Ascending aorta (tissue), 2 donors: ENCODE measurements around the gene PADI2. TPM values are rescaled to one million over a fixed set of nuclear protein-coding genes. Genes with fewer than 3 reads are reported as not detected.
A peak's percentile ranks its signal among the peaks of the same experiment; 100 is the strongest.

ENCODE experiments used
- DNase-seq, 2 donors: peaks; one replicate each; pipeline ENCODE4 v3.0.0-alpha.2; 2019; ENCODE audit warnings: low spot score in 2 of 2
- H3K27ac ChIP-seq, 2 donors: fragments of 200-600 bp; sonication (generic); one replicate each; pipeline ENCODE4 v1.5.1; 2016 to 2017; ENCODE audit warnings: mild to moderate bottlenecking in 1 of 2
- H3K27me3 ChIP-seq: fragments of 200-600 bp; sonication (generic); one replicate; pipeline ENCODE4 v1.5.1; 2017
- H3K36me3 ChIP-seq, 2 donors: fragments of 200-600 bp; sonication (generic); one replicate each; pipeline ENCODE4 v1.5.1; 2016
- H3K4me1 ChIP-seq, 2 donors: fragments of 200-600 bp; sonication (generic); one replicate each; pipeline ENCODE4 v1.5.1; 2016 to 2017; ENCODE audit warnings: mild to moderate bottlenecking in 1 of 2
- H3K4me3 ChIP-seq, 2 donors: fragments of 200-600 bp; sonication (generic); one replicate each; pipeline ENCODE4 v1.5.1; 2016 to 2017; ENCODE audit warnings: mild to moderate bottlenecking in 1 of 2
- H3K9me3 ChIP-seq, 2 donors: fragments of 200-600 bp; sonication (generic); one replicate each; pipeline ENCODE4 v1.5.1; 2016
- CTCF ChIP-seq, 3 experiments: fragments of 200-600 bp in 2 of 3; fragments of 450-650 bp in 1 of 3; sonication (generic) in 2 of 3; IDR thresholded peaks; one replicate each; pipeline ENCODE4 v1.5.1; 2016 to 2019; ENCODE audit warnings: antibody characterized with exemption in 3 of 3, mild to moderate bottlenecking in 1 of 3, moderate library complexity in 1 of 3
- intact Hi-C: fragments of 100-400 bp; cut with DNase I; formaldehyde crosslinking; loops from one replicate; pipeline ENCODE4 v1.15.1; 2023
- total RNA-seq: library from RNA; depleted of rRNA; stranded (reverse); fragments of >200 nt; gene quantifications from one replicate; pipeline ENCODE4 v1.1.0, GENCODE V29; 2016

PADI2 gene
- total RNA-seq, 1 donor from 2014 or later: 0.21 TPM

DNA sequence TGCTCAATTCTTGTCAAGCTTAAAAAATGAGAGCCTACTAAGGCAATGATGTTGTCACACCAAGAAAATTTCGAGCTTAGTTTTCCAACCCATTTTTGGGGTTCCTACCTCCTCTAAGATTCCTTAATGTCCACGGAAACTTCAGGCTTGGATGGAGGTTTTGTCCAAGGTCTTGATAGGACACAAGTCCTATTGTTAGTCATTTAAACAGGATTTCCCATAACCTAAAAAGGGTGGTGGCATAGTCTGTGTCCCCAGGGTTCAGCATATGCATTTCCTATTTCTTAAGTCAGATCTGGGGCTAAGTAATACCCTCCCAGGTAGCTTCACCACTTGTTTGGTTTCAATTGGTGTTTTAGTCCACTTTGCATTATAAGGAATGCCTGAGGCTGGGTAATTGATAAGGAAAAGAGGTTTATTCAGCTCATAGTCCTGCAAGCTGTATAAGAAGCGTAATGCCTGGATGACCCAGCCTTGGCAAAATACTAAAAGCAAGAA lies 10.9 kb upstream of the PADI2 start:
- no peak for TF ChIP-seq CTCF (IDR thresholded peaks at IDR 0.05)
- H3K27ac ChIP-seq: peak overlapping the region in 1 of 2 donors; percentile 77
- intact Hi-C loops: no loop called here

DNA sequence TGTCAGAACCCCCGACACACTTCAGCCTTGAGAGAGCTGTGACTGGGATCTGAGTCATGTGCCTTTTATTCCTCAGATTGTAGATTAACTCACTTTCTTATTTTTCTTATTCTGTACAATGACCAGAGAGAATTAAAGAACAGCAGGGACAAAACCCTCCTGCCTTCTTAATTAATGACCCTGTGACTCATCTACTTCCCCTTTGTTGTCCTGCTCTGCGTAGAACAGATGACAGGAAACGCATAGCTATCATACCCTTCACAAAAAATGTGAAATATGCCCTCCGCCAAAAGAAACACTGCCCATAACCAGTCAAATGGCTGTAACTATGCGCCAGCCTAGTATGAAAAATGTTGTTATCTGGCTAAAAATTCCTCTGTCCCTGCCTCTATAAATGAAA lies 9.1 kb upstream of the PADI2 start:
- DNase-seq: no peak
- intact Hi-C loops: loop anchor here (5.0 to 10.0 kb wide), 2 partner anchors 71 to 174 kb away; no protein-coding TSS in a partner anchor
- H3K4me3 ChIP-seq: peak overlapping the region in 1 of 2 donors; percentile 29
- H3K27ac ChIP-seq: peak overlapping the region; percentile 63 to 77
- no peaks in the 10 kb centered on the region for H3K36me3 ChIP-seq
- H3K27me3 ChIP-seq: no peaks in the 10 kb centered on the region
- H3K4me1 ChIP-seq: peaks cover 0 to 23% of the 10 kb centered on the region in 2 donors
- H3K9me3 ChIP-seq: no peaks in the 10 kb centered on the region
- no peak for TF ChIP-seq CTCF (IDR thresholded peaks at IDR 0.05)

More for the DNA sequence above, 10.9 kb upstream of the PADI2 start:
- no peaks in the 10 kb centered on the region for H3K27me3 ChIP-seq
- H3K9me3 ChIP-seq: no peaks in the 10 kb centered on the region
- no peaks in the 10 kb centered on the region for H3K36me3 ChIP-seq
- H3K4me1 ChIP-seq: peaks cover 0 to 23% of the 10 kb centered on the region in 2 donors
- no peak for DNase-seq
- no peak overlapping the region for H3K4me3 ChIP-seq

- peak; percentile 92 to 94 (median 93) for TF ChIP-seq CTCF (IDR thresholded peaks at IDR 0.05)
- Histone ChIP-seq H3K4me1 (peaks cover 0 to 23% of the 10 kb centered on the region in 2 donors), H3K27ac (no peak overlapping the region), H3K27me3 (no peaks in the 10 kb centered on the region), H3K4me3 (no peak overlapping the region), H3K9me3 (no peaks in the 10 kb centered on the region), H3K36me3 (no peaks in the 10 kb centered on the region)
- peak; percentile 36 to 90 for DNase-seq
- intact Hi-C loops: loop anchor here (1.0 to 10.0 kb wide), 4 partner anchors 68 to 281 kb away; no protein-coding TSS in a partner anchor
These were observed 6.5 kb upstream of the PADI2 start for GRCh38 chr1:17125756-17126237.

GRCh38 chr1:17123196-17124045 lies 4.2 kb upstream of the PADI2 start:
- no peak for DNase-seq
- TF ChIP-seq CTCF (IDR thresholded peaks at IDR 0.05): no peak
- H3K27me3 ChIP-seq: peaks cover 9% of the 10 kb centered on the region
- intact Hi-C loops: loop anchor here (2.0 to 10.0 kb wide), 2 partner anchors 169 to 283 kb away; no protein-coding TSS in a partner anchor
- H3K4me1 ChIP-seq: peaks cover 4 to 18% of the 10 kb centered on the region in 2 donors
- H3K4me3 ChIP-seq: no peak overlapping the region
- no peak overlapping the region for H3K27ac ChIP-seq
- H3K9me3 ChIP-seq: no peaks in the 10 kb centered on the region
- H3K36me3 ChIP-seq: no peaks in the 10 kb centered on the region

DNA sequence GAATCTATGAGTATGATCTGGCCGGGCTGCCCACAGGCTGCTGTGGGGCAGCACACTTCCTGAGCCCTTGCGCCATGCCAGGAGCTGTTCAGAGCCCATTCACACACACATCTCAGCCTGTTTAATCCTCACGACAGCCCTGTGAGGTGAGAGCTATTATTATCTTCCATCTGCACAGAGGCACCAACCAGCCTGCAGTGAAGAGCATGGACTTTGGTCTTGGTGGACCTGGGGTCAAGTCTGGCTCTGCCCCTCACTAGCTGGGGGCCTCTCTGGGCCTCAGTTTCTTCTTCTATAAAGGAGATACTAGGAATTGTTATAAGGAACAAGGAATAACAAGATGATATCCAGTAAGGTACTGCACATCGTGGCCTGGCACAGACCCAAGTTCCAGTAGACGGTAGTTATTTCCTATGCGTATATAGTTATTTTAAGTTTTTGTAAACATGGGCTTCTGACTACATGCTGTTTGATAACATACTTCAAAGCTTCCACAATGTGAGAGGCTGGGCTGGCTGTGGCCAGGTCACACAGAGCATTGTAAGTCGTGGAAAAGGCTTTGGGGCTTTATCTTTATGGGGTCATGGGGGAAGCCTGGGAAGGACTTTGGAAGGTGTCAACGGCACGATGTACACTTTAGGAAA lies 3.4 kb upstream of the PADI2 start:
- intact Hi-C loops: loop anchor here (10.0 kb wide), 1 partner anchor 168 kb away; no protein-coding TSS in a partner anchor
- H3K4me1 ChIP-seq: peaks cover 4 to 15% of the 10 kb centered on the region in 2 donors
- H3K27me3 ChIP-seq: peaks cover 11% of the 10 kb centered on the region
- no peaks in the 10 kb centered on the region for H3K36me3 ChIP-seq
- no peak overlapping the region for H3K4me3 ChIP-seq
- H3K27ac ChIP-seq: no peak overlapping the region
- no peak for DNase-seq
- H3K9me3 ChIP-seq: no peaks in the 10 kb centered on the region
- TF ChIP-seq CTCF (IDR thresholded peaks at IDR 0.05): no peak
